Stimulated activated CD4-positive, alpha-beta T cell treated with anti-CD3 and anti-CD28 coated beads, Interleukin-1b, Interleukin-23, amount 100 ng/mL, for 48 hours (primary cell): ENCODE results near the gene SPIN1.
A peak's percentile ranks its signal among the peaks of the same experiment; 100 is the strongest.

Experiments used
- DNase-seq: peaks from one replicate; pipeline ENCODE4 v3.0.0-alpha.2; 2020

The SPIN1 gene

DNA sequence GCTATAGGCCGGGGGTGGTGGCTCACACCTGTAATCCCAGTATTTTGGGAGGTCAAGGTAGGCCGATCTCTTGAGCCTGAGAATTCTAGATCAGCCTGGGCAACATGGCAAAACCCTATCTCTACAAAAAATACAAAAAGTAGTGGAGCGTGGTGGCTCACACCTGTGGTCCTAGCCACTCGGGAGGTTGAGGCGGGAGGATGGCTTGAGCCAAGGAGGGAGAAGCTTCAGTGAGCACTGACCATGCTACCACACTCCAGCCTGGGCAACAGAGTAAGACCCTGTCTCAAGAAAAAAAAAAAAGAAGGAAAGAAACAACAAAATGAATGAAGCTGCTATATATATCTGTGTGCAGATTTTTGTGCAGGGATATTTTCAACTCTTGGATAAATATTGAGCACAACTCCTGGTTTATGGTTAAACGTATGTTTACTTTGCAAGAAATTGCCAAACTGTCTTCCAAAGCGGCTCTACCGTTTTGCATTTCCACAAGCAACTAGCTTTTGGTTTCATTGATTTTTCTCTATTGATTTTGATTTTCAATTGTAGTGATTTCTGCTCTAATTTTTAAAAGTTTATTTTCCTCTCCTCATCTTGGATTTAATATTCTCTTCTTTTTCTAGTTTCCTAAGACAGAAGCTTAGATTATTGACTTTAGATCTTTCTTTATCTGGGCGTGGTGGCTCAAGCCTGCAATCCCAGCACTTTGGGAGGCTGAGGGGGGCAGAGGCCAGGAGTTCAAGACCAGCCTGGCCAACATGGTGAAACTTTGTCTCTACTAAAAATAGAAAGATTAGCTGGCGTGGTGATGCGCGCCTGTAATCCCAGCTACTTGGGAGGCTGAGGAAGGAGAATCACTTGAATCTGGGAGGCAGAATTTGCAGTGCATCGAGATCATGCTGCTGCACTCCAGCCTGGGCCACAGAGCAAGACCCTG, 49.2 kb downstream of the SPIN1 start:
- no peak for DNase-seq

DNA sequence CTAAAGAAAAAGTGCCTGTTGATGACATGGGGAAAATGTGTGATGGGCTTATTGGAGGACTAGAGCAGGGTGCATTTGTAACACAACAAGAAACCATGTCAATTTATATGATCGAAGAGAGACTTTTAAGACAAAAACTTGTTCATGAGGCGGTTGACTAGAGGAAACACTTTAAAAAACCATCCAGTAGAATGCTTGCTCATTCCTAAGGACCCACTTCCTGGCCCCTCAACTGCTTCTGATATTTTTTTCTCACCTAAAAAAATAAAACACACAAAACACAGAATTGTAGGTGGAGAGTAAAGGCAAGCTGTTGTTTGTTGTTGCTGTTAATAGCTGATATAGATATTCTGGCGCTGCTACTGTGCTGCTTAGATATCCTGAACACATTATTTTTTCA, 50.6 kb downstream of the SPIN1 start:
- DNase-seq = no peak

DNA sequence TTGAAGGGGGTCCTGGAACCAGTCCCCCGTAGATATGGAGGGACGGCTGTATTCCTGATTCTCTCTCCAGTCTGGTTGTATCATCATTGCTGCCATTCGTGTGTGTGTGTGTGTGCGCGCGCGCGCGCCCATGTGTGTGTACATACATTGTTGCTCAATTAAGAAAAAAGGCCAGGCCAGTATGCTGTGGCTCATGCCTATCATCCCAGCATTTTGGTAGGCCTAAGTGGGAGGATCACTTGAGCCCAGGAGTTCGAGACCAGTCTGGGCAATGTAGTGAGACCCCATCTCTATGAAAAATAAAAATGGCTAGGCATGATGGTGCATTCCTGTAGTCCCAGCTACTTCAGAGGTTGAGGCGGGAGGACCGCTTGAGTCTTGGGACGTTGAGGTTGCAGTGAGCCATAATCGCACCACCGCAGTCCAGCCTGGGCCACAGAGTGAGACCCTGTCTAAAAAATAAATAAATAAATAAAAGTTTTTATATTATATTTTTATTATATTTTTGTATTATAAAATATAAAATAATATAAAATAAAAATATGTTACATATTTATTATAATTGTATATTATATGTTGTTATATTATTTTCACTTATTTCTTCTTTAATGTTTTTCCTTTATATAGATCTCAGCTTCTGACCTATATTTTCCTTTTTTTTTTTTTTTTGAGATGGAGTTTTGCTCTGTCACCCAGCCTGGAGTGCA, 53.2 kb downstream of the SPIN1 start:
- no peak for DNase-seq

DNA sequence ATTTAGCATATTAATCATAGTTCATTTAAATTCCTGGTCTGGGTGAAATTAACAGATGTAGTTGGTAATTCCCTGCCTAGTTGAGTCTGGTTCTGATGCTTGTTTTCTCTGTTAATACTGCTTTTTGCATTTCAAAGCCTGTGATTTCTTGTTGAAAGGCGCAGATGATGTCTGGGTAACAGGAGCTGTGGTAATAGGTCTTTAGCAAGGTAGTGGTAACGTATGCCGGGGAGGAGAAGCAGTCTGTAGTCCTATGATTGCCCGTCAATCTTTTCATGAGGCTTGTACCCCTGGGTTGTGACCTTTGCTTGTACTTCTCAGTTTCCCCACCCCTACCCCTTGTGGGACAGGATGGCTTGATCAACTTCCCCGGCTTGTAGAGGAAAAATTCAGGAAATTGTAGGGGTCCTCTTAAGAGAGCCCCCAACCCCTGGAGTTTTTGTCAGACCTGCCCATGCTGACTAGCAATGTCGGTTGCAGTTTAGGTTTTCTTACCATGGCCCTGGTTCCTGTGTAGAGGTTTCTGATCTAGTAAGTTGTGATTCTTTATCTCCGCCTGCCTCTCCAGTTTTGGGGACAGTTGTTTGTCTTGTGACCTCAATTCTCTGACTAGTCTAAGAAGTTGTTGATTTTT, 55.4 kb downstream of the SPIN1 start:
- no peak for DNase-seq

DNA sequence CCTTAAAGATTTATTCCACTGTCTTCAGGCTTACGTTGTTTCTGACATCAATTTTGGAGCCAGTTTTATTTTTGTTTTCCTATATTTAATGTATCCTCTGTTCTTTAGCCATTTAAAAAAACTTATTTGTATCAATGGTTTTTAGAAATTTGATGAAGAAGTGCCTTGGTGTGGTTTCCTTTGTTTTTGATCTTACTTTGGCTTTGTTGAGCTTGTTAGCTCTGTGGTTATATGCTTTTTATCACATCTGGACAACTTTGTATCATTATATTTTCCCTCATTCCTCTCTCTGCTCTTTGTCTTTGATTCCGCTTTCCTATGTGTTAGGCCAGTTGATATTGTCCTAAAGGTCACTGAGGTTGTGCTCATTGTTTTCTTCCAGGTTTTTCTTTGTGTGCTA, 58.5 kb downstream of the SPIN1 start:
- no peak for DNase-seq

DNA sequence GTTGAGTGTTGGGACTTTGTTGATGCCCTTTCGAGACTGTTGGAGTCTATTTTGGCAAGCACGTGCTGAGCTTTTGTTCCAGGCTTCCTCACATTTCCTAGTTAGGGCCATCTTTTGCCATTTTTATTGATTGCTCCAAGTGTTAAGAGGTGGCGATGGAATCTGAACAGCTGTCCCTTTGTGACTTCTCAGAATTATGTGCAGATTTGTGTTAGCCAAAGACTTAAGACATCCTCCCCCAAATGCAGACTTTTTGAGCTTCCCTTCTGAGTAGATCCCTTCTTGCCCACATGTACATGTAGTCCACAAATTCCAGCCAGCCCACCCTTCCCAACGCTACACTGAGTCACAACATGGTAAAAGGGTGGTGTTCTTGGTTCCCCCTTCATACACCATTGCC, 59.2 kb downstream of the SPIN1 start:
- DNase-seq = no peak

DNA sequence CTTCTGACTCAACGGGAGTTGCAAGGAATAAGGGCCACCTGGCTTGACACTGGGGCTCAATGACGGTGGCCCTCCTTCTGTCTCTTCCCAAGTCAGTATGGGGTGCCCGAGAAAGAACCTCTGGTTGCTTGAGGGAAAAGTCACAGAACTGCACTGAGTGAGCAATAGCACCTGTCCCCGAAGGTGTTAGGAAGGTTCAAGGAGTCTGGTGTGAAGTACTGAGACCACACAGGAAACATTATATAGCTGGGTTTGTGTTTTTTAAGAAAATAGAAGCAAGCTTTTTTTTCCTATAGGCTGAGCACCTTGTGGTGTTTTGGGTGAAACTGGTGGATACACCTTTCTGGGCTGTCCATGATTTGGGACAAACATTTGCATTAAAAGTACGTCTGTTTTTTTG, 62.9 kb downstream of the SPIN1 start:
- DNase-seq = no peak

DNA sequence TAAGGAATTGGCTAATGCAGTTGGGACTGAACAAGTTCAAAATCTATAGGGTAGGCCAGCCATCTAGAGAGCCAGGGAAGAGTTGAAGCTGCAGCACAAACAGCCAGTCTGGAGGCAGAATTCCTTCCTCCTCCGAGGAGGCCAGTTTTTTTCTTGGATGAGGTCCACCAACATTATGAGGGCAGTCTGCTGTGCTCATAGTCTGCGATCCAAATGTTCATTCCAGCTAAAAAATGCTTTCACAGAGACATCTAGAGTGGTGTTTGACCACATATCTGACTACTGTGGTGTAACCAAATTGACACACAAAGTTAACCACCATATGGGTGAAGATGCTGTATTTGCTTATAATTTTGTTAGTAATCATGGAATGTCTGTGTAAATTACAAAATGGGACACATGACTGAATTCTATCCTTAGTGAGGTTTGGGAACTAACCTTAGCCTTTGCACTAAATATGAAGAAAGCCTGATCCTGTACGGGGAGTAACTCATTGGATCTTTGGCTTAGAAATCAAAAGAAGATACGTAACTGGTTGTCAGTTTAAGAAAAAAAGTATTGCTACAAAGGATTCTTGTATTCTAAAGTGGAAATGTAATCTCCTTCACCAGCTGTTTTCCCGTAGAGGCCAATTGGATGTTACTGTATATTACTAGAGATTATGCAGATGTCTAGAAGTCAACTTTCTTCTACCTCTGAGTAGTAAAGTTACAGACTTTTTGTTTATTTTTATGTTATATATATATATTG, 70.6 kb downstream of the SPIN1 start:
- no peak for DNase-seq

DNA sequence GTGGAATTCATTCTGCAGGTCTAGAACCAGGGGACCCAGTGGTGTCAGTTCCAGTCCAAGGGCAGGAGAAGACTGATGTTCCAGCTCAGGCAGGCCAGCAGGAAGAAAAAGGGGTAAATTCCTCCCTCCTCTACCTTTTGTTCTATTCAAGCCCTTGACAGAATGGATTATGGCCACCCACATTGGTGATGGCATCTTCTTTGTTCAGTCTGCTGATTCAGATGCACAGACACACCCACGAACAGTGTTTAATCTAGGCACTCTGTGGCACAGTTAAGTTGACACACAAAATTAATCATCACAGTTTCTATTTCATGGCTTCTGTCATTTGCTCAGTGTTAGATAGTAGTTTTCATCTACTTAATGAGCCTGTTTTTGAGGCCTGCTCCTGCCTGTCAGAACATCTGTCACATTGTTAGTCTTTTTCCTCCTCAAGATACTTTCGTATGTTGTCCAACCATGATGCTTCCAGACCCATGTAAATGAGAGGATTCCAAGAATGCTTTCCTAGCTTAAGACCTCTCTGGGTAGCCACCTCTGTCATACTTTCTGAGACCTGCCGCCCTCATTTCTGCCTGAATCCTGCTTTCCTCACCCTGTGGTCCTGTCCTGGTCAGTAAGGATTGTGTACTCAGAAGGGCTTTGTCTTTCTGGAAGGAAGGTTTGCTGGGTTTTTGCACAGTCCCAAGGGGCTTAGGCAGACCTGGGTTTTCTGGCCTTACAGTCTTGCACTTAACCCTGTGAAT, 72.5 kb downstream of the SPIN1 start:
- peak; percentile 31 for DNase-seq

DNA sequence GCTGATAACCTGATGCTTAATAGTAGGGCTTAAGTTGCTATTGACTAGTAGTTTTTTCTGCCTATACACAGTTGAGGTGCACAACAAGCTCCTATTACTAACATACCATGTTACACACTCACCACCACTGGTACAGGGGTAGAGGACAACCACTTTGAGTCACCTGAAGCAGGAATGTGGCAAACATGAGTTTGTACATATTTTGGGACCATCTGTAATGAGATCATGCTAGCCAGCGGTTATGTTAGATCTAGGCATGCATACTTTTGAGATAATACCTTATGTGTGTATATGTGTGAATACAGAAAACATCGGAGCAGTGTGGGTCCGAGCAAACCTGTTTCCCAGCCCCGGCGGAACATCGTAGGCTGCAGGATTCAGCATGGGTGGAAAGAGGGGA, 73.9 kb downstream of the SPIN1 start:
- DNase-seq = no peak

DNA sequence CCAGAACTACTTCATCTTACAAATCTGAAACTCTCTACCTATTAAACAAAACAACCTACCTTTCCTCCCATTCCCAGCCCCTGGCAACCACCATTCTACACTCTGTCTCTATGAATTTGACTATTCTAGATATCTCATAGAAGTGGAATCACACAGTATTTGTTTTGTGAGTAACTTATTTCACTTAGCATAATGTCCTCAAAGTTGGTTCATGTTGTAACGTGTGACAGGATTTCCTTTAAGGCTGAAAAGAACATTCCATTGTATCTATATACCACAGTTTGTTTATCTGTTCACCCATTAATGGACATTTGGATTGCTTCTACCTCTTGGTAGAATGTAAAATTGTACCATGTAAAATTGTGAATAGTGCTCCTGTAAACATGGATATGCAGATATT, 76.6 kb downstream of the SPIN1 start:
- DNase-seq = no peak

DNA sequence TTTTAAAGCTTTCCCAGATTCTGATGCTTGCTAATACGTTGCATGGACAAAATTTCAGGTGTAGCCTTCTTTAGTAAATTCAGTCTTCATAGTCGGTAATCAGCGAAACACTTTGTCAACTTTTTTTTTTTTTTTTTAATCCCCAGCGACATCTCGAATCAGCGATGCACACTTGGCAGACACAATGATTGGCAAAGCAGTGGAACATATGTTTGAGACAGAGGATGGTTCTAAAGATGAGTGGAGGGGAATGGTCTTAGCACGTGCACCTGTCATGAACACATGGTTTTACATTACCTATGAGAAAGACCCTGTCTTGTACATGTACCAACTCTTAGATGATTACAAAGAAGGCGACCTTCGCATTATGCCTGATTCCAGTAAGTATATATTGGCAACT, 80.0 kb downstream of the SPIN1 start:
- DNase-seq = no peak

DNA sequence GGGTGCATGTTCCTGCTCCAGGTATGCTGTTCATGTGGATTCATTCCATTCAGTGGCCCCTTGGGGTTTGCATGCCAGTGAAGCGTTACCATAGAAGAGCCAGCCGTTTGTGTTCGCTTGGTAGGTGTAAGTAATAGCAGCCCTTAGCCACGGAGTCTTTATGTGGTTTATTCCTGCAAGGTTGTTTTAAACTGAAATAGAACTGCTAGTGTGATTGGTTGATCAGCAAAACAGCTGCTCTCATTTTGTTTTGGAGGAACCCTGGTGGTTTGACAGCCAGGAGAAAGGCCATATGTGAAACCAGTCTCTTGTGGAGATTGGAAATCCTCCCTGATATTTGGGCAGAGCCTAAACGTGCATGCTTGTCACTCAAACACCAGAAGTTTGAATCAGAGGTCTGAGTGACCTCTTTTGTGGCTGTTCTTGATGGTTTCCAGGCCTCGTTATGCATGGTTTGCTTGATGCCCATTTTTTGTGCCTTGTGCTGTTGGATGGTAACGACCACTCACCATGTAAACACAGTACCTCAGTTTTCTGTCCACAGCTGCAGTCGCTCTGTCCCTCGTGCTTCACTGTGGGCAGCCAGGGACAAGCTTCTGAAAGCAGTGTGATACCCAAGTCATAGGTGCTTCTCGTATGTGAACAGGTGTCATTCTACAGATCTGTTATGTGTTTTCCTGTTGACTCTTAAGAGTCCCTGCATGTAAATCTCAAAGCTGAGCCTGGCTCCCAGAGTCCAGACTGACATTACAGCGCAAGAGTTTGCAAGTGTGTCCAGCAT, 88.4 kb downstream of the SPIN1 start:
- DNase-seq = peak; percentile 3

DNA sequence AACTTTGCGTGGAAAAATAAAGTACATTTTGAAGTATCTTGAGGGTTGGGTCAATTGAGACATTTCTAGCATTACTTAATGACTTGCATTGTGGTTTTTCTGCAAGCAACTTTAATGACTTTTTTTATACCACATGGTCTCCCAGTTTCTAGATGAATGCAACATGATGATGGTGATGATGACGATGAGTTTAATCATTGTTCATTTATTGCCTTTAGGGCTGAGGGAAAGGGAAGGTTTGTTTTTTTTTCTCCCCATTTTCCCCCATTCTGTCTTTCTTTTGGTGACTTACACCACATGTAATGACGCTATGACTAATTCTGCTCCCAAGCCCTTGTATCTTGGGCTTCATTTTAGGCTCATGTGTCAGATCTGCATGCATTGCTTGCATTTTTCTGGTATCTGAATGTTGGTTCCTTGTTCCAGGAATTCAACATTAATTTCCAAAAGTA, 89.1 kb downstream of the SPIN1 start:
- DNase-seq = no peak

DNA sequence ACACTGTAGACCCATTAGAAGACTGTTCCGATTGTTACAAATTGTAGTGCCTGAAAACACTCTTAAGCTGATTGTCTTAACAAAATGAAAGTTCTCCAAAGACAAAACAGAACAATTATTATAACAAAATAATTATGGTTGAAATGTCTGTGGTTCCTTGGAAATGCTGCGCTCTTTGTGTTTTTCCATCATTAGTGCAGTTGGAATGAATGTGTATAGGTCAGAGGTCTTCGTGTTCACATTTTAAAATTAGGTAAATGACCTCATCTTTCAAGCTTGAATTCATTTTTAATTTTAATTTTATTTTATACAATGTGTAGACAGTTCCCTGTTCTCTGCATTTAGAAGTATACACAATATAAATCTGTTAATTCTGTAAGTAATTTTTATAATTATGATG, 90.0 kb downstream of the SPIN1 start:
- DNase-seq = no peak

DNA sequence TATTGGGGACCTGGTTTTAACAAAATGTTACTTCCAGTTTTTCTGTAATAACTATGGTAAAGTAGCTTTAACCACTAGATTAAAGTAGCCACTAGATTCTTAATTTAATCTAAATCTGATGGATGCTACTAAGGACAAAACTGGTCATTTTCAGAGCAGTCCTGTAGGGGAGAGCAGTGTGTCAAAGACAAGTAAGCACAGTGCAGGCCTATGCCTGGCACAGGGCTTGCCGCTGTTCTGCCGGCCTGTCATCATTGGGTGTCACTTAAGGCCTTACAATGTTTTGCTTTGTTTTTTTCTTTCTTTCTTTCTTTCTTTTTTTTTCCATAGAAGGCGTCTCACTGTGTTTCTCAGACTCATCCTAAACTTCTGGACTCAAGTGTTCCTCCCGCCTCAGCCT, 93.7 kb downstream of the SPIN1 start:
- DNase-seq = no peak

DNA sequence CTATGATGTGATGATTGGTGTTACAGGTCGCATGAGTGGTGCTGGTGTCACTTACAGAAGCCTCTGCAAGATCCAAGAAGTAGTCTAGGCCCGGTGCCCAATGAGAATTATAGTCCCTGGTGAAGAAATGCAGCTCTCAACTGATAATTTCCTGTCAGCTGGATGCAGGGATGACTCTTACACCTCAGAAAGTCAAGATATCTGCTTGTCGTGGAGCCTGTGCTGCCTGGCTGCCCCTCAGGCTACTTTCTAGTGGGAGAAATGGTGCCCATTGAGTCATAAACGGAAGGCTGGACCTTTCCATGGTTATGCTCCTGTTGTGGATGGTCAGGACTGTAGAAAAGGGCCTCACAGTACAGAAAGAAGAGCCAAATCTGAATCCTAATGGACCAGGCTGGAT, 99.9 kb downstream of the SPIN1 start:
- DNase-seq = no peak

DNA sequence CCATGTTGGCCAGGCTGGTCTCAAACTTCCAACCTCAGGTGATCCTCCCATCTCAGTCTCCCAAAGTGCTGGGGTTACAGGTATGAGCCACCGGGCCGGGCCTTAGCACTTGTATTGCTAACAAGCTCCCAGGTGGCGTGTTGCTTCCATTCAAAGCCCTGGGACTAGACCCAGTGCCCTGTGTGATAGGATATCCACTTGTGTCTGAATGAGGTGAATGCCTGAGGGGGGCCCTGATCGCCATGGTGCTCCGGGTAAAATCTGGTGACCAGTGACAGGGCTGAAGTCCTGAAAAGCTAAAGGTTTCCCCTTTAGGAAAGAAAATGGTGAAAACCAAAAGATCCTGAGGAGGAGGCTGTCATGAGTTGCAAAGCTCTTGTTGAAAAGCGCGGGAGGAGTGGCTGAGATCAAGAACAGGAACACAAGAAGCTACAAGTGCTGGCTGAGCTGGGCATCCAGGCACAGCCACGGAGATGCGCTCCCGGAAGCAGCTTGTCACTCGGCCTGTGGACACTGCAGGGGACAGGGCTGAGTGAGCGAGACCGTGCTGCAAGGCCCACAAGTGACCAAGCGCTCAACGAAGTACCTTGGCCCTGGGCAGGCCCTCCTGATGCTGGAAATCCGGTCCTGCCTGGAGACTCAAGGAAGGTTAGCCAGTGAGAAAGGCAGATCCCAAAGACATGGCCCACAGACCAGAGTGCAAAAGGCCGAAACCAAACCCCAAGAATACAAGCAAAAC, 106.9 kb downstream of the SPIN1 start:
- DNase-seq = no peak

DNA sequence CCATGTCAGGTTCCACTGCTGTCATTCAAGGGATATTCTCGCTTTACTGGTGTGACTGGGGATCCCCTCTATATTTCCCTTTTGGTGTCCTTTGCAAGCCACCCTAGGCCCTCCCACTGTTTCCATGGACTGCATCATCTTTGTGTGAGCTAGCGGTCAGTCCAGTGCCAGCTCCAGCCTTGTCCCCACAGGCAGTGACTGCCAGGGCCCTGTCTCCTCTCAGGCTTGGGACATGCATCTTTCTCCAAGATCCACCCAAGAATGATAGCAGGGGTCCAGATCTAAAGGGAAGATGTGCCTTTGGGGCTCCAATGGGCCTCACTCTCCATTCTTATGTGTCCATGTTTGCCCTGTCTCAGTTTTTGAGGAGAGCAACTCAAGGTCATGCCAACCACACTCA, 109.0 kb downstream of the SPIN1 start:
- DNase-seq = no peak

DNA sequence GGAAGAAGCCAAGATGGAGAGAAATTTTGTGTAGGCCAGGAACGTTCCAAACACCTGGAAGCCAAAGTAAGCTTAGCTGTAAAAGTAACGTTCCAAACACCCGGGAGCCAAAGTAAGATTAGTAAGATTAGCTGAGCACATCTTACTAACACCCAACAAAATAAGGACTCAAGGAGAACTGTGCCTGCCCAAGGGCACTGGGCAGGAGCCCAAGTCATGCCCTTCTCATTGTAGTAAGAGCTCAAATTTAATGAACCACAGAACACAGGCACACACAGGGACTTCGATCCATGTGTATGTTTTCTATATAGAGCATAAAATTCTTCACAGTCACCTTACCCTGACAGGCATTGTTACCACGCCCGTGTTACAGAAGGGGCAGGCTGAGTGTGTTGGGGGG, 110.6 kb downstream of the SPIN1 start:
- no peak for DNase-seq

DNA sequence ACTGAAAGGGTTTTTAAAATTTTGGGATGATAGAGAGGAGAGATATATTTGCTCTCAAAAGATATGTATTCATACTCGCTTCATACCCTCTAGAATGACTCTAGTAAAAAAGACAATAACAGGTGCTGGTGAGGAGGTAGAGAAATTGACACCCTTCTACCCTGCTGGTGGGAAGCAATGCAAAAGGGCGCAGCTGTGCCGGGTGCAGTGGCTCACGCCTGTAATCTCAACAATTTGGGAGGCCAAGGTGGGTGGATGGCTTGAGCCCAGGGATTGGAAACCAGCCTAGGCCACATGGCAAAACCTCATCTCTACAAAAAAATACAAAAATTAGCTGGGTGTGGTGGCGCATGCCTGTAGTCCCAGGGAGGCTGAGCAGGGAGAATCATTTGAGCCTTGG, 112.8 kb downstream of the SPIN1 start:
- no peak for DNase-seq
